ENCODE data around the gene BICRA.

- TF ChIP-seq EZH2 (IDR thresholded peaks at IDR 0.05) (no peak), POLR2AphosphoS5 (IDR thresholded peaks at IDR 0.05; ENCODE audit: borderline replicate concordance, low read depth, low read length) (no peak), FOXP2 (optimal IDR thresholded peaks at IDR 0.05; ENCODE audit: control extremely low read depth, extremely low read length, insufficient read depth) (no peak)
These were observed 121.0 kb downstream of the BICRA start for GRCh38 chr19:47729799-47730520.

All from SK-N-MC (cell line).